Mucosa of rectum (tissue), 2 donors: Measurements from ENCODE around the gene FREY1.

ENCODE experiments used
- H3K27ac ChIP-seq, 2 donors: one replicate each; pipeline ENCODE4 v1.7.0; 2013; ENCODE audit warnings: inconsistent platforms in 2 of 2, low read depth in 2 of 2, low read length in 2 of 2
- H3K27me3 ChIP-seq, 2 donors: one replicate each; pipeline ENCODE4 v1.7.0; 2013; ENCODE audit warnings: low read length in 2 of 2; ENCODE audit not compliant: control insufficient read depth in 2 of 2, insufficient read depth in 2 of 2
- H3K36me3 ChIP-seq, 2 donors: one replicate each; pipeline ENCODE4 v1.7.0; 2013; ENCODE audit warnings: low read length in 2 of 2; ENCODE audit not compliant: control insufficient read depth in 2 of 2, insufficient read depth in 2 of 2
- H3K4me1 ChIP-seq, 2 donors: one replicate each; pipeline ENCODE4 v1.7.0; 2013; ENCODE audit warnings: low read length in 2 of 2, mild to moderate bottlenecking in 1 of 2; ENCODE audit not compliant: control insufficient read depth in 2 of 2, insufficient read depth in 2 of 2
- H3K4me3 ChIP-seq, 2 donors: one replicate each; pipeline ENCODE4 v1.7.0; 2013; ENCODE audit warnings: low read length in 2 of 2
- H3K9ac ChIP-seq, 2 donors: one replicate each; pipeline ENCODE4 v1.7.0; 2013; ENCODE audit warnings: low read length in 2 of 2, low read depth in 1 of 2, mild to moderate bottlenecking in 1 of 2
- H3K9me3 ChIP-seq, 2 donors: one replicate each; pipeline ENCODE4 v1.7.0; 2013; ENCODE audit warnings: low read length in 2 of 2; ENCODE audit not compliant: control insufficient read depth in 2 of 2
- donor health status: healthy.
- donor health status: Normal muscosa, but diverticular disease.

FREY1 gene

GRCh38 chr11:45935349-45936064 is 28.4 kb upstream of the FREY1 start:
- peaks cover 0 to 4% of the 10 kb centered on the region in 2 donors for H3K4me1 ChIP-seq
- H3K27ac ChIP-seq, result no peak overlapping the region
- H3K4me3 ChIP-seq, result no peak overlapping the region
- H3K27me3 ChIP-seq, result no peaks in the 10 kb centered on the region
- peaks cover 30 to 36% of the 10 kb centered on the region in 2 donors for H3K36me3 ChIP-seq
- H3K9ac ChIP-seq, result no peak overlapping the region
- no peaks in the 10 kb centered on the region for H3K9me3 ChIP-seq

GRCh38 chr11:45934580-45935318 is 27.7 kb upstream of the FREY1 start:
- peaks cover 3 to 10% of the 10 kb centered on the region in 2 donors for H3K4me1 ChIP-seq
- no peak overlapping the region for H3K27ac ChIP-seq
- no peaks in the 10 kb centered on the region for H3K9me3 ChIP-seq
- no peak overlapping the region for H3K9ac ChIP-seq
- H3K4me3 ChIP-seq, result no peak overlapping the region
- peaks cover 30 to 36% of the 10 kb centered on the region in 2 donors for H3K36me3 ChIP-seq
- no peaks in the 10 kb centered on the region for H3K27me3 ChIP-seq

- Histone ChIP-seq H3K27me3 (no peaks in the 10 kb centered on the region), H3K9me3 (no peaks in the 10 kb centered on the region), H3K4me3 (no peak overlapping the region), H3K9ac (no peak overlapping the region), H3K27ac (no peak overlapping the region), H3K36me3 (peaks cover 30 to 36% of the 10 kb centered on the region in 2 donors), H3K4me1 (peaks cover 3 to 10% of the 10 kb centered on the region in 2 donors)
These were observed 26.9 kb upstream of the FREY1 start for GRCh38 chr11:45933846-45934579.

GRCh38 chr11:45933131-45933831 is 26.2 kb upstream of the FREY1 start:
- Histone ChIP-seq H3K27ac (no peak overlapping the region), H3K4me1 (peaks cover 3 to 10% of the 10 kb centered on the region in 2 donors), H3K27me3 (no peaks in the 10 kb centered on the region), H3K9ac (no peak overlapping the region), H3K9me3 (no peaks in the 10 kb centered on the region), H3K4me3 (no peak overlapping the region), H3K36me3 (peaks cover 29 to 36% of the 10 kb centered on the region in 2 donors)

- Histone ChIP-seq H3K9me3 (no peaks in the 10 kb centered on the region), H3K4me1 (peaks cover 3 to 10% of the 10 kb centered on the region in 2 donors), H3K36me3 (peaks cover 24 to 32% of the 10 kb centered on the region in 2 donors), H3K4me3 (peak overlapping the region in 1 of 2 donors; percentile 23), H3K9ac (no peak overlapping the region), H3K27ac (no peak overlapping the region), H3K27me3 (no peaks in the 10 kb centered on the region)
These were observed 25.1 kb upstream of the FREY1 start for GRCh38 chr11:45932217-45932616.

GRCh38 chr11:45931739-45932138 is 24.7 kb upstream of the FREY1 start:
- H3K27ac ChIP-seq, result no peak overlapping the region
- H3K4me1 ChIP-seq, result peaks cover 3 to 10% of the 10 kb centered on the region in 2 donors
- H3K9ac ChIP-seq, result no peak overlapping the region
- H3K4me3 ChIP-seq, result no peak overlapping the region
- peaks cover 21 to 29% of the 10 kb centered on the region in 2 donors for H3K36me3 ChIP-seq
- no peaks in the 10 kb centered on the region for H3K9me3 ChIP-seq
- no peaks in the 10 kb centered on the region for H3K27me3 ChIP-seq

GRCh38 chr11:45930951-45931570 is 24.0 kb upstream of the FREY1 start:
- Histone ChIP-seq H3K9ac (no peak overlapping the region), H3K9me3 (no peaks in the 10 kb centered on the region), H3K4me3 (no peak overlapping the region), H3K27me3 (no peaks in the 10 kb centered on the region), H3K36me3 (peaks cover 20 to 28% of the 10 kb centered on the region in 2 donors), H3K4me1 (peaks cover 3 to 10% of the 10 kb centered on the region in 2 donors), H3K27ac (no peak overlapping the region)

- Histone ChIP-seq H3K27me3 (no peaks in the 10 kb centered on the region), H3K9me3 (no peaks in the 10 kb centered on the region), H3K4me3 (no peak overlapping the region), H3K27ac (peak overlapping the region in 1 of 2 donors; percentile 43), H3K4me1 (peaks cover 3 to 10% of the 10 kb centered on the region in 2 donors), H3K36me3 (peaks cover 17 to 20% of the 10 kb centered on the region in 2 donors), H3K9ac (peak overlapping the region in 1 of 2 donors; percentile 14)
These were observed 23.1 kb upstream of the FREY1 start for GRCh38 chr11:45930031-45930794.
